Measurements from ENCODE around the gene PTGER2. TPM values are rescaled to one million over a fixed set of nuclear protein-coding genes. Genes with fewer than 3 reads are reported as not detected.

PTGER2 gene
- total RNA-seq, 1 donor from 2014 or later = 1.1 TPM

DNA sequence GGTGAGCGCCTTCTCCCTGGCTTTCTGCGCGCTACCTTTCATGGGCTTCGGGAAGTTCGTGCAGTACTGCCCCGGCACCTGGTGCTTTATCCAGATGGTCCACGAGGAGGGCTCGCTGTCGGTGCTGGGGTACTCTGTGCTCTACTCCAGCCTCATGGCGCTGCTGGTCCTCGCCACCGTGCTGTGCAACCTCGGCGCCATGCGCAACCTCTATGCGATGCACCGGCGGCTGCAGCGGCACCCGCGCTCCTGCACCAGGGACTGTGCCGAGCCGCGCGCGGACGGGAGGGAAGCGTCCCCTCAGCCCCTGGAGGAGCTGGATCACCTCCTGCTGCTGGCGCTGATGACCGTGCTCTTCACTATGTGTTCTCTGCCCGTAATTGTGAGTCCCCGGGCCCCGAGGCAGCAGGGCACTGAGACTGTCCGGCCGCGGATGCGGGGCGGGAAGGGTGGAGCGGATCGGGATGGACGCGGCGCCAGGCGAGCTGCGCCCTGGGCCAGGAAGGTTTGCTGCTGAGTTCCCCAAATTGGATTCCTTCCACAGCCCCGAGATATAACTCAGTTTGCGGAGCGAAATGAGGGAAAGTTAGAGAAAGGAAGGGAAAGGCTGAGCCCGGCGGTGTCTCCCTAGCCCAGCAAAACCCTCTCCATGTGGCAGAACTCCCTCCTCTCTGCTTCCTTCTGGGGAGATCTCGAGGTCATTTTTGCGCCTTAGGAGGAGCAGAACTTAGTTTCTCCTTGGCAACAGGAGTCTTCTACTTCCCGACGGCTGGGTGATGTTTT is 45.6 kb upstream of the PTGER2 start:
- no peaks in the 10 kb centered on the region for H3K36me3 Mint-ChIP-seq (ENCODE audit: insufficient read depth)
- no peaks in the 10 kb centered on the region for H3K9me3 Mint-ChIP-seq (ENCODE audit: low read depth)
- no peak overlapping the region for H3K27ac Mint-ChIP-seq
- TF ChIP-seq CTCF (IDR thresholded peaks at IDR 0.05; ENCODE audit: unreplicated experiment) = no peak
- H3K27me3 Mint-ChIP-seq = peaks cover 86% of the 10 kb centered on the region
- peak overlapping the region; percentile 70 for H3K4me3 Mint-ChIP-seq (ENCODE audit: low read depth)
- peaks cover 9% of the 10 kb centered on the region for H3K4me1 Mint-ChIP-seq (ENCODE audit: low read depth)
- DNase-seq (ENCODE audit: low spot score, unreplicated experiment) = no peak

DNA sequence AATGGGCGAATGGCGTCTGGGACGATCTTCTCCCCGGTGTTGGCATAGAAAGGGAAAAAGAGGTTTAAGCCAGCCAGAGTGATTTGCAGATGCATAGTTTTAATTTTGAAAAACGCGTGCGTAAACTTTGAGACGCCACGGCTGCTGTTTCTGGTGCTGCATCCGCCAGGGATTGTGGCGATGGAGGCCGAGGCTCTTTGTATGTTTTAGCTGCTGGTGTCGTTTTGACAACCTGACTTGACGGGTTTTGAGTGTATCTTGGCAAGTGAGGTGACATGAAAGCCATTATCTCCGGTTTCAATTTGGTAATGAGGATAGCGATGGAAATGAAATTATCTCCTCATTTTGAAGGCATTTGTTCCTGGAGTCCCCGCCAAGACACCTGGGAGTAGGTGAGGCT is 45.0 kb upstream of the PTGER2 start:
- no peak for TF ChIP-seq CTCF (IDR thresholded peaks at IDR 0.05; ENCODE audit: unreplicated experiment)
- peaks cover 84% of the 10 kb centered on the region for H3K27me3 Mint-ChIP-seq
- H3K36me3 Mint-ChIP-seq (ENCODE audit: insufficient read depth) = no peaks in the 10 kb centered on the region
- peaks cover 9% of the 10 kb centered on the region for H3K4me1 Mint-ChIP-seq (ENCODE audit: low read depth)
- peak overlapping the region; percentile 70 for H3K4me3 Mint-ChIP-seq (ENCODE audit: low read depth)
- no peaks in the 10 kb centered on the region for H3K9me3 Mint-ChIP-seq (ENCODE audit: low read depth)
- DNase-seq (ENCODE audit: low spot score, unreplicated experiment) = no peak
- H3K27ac Mint-ChIP-seq = no peak overlapping the region

DNA sequence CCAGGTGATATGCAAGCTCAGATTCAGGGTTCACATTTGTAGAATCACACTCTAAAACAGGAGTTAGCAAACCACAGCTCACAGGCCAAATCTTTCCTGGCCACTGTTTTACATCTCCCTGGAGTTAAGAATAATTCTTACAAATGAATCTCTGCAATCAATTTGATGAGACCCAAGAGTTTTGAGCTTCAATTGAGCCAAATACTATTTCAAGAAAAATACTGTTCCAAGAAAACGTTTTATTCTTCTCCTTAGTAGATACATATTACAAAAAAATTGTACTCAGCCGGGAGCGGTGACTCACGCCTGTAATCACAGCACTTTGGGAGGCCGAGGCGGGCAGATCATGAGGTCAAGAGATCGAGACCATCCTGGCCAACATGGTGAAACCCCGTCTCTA is 44.1 kb upstream of the PTGER2 start:
- Mint-ChIP-seq H3K4me3 (ENCODE audit: low read depth) (no peak overlapping the region), H3K36me3 (ENCODE audit: insufficient read depth) (no peaks in the 10 kb centered on the region), H3K27ac (no peak overlapping the region), H3K4me1 (ENCODE audit: low read depth) (peaks cover 9% of the 10 kb centered on the region), H3K9me3 (ENCODE audit: low read depth) (no peaks in the 10 kb centered on the region), H3K27me3 (peaks cover 81% of the 10 kb centered on the region)
- no peak for DNase-seq (ENCODE audit: low spot score, unreplicated experiment)
- TF ChIP-seq CTCF (IDR thresholded peaks at IDR 0.05; ENCODE audit: unreplicated experiment) = no peak

- Mint-ChIP-seq H3K27ac (no peak overlapping the region), H3K9me3 (ENCODE audit: low read depth) (no peaks in the 10 kb centered on the region), H3K4me1 (ENCODE audit: low read depth) (peaks cover 9% of the 10 kb centered on the region), H3K4me3 (ENCODE audit: low read depth) (no peak overlapping the region), H3K27me3 (peaks cover 68% of the 10 kb centered on the region), H3K36me3 (ENCODE audit: insufficient read depth) (no peaks in the 10 kb centered on the region)
- no peak for DNase-seq (ENCODE audit: low spot score, unreplicated experiment)
- no peak for TF ChIP-seq CTCF (IDR thresholded peaks at IDR 0.05; ENCODE audit: unreplicated experiment)
Measured at GRCh38 chr14:52271538-52271937, 42.6 kb upstream of the PTGER2 start.

GRCh38 chr14:52272375-52272774 is 41.7 kb upstream of the PTGER2 start:
- peaks cover 7% of the 10 kb centered on the region for H3K4me1 Mint-ChIP-seq (ENCODE audit: low read depth)
- H3K4me3 Mint-ChIP-seq (ENCODE audit: low read depth) = no peak overlapping the region
- H3K27me3 Mint-ChIP-seq = peaks cover 59% of the 10 kb centered on the region
- no peak for DNase-seq (ENCODE audit: low spot score, unreplicated experiment)
- TF ChIP-seq CTCF (IDR thresholded peaks at IDR 0.05; ENCODE audit: unreplicated experiment) = peak; percentile 37
- no peaks in the 10 kb centered on the region for H3K36me3 Mint-ChIP-seq (ENCODE audit: insufficient read depth)
- H3K27ac Mint-ChIP-seq = no peak overlapping the region
- no peaks in the 10 kb centered on the region for H3K9me3 Mint-ChIP-seq (ENCODE audit: low read depth)
